Mesenchymal stem cell (in vitro differentiated cells and primary cell): ENCODE measurements around the gene CIAO3.

Experiments
- DNase-seq: peaks from one replicate; pipeline ENCODE4 v3.0.0-alpha.2; 2013
- H2AFZ ChIP-seq: one replicate; pipeline ENCODE4 v1.6.1; 2013; ENCODE audit warnings: low read depth, mild to moderate bottlenecking, control low read depth, inconsistent platforms, low read length, moderate library complexity
- H2AK5ac ChIP-seq: 2 replicates; pipeline ENCODE4 v1.6.1; 2013; ENCODE audit warnings: low read length, moderate library complexity, mild to moderate bottlenecking, inconsistent platforms; ENCODE audit not compliant: severe bottlenecking
- H2BK120ac ChIP-seq: one replicate; pipeline ENCODE4 v1.6.1; 2013; ENCODE audit warnings: low read depth, mild to moderate bottlenecking, inconsistent platforms, low read length, moderate library complexity
- H2BK12ac ChIP-seq, 2 experiments: one replicate each; pipeline ENCODE4 v1.6.1; 2013; ENCODE audit warnings: inconsistent platforms in 2 of 2, low read length in 2 of 2, mild to moderate bottlenecking in 2 of 2, moderate library complexity in 2 of 2, control low read depth in 1 of 2
- H2BK15ac ChIP-seq: one replicate; pipeline ENCODE4 v1.6.1; 2013; ENCODE audit warnings: mild to moderate bottlenecking, low read depth, inconsistent platforms; ENCODE audit not compliant: poor library complexity, severe bottlenecking
- H2BK5ac ChIP-seq: 2 replicates; pipeline ENCODE4 v1.6.1; 2013; ENCODE audit warnings: low read depth, mild to moderate bottlenecking, low read length, control low read depth, inconsistent platforms; ENCODE audit not compliant: poor library complexity, severe bottlenecking
- H3K14ac ChIP-seq, 2 experiments: one replicate each; pipeline ENCODE4 v1.6.1; 2013; ENCODE audit warnings: inconsistent platforms in 2 of 2, low read length in 2 of 2, control low read depth in 1 of 2, mild to moderate bottlenecking in 1 of 2, moderate library complexity in 1 of 2
- H3K18ac ChIP-seq, 2 experiments: one replicate each; pipeline ENCODE4 v1.6.1; 2013; ENCODE audit warnings: inconsistent platforms in 2 of 2, low read length in 2 of 2, control low read depth in 1 of 2, low read depth in 1 of 2, mild to moderate bottlenecking in 1 of 2
- H3K23ac ChIP-seq, 2 experiments: one replicate each; pipeline ENCODE4 v1.6.1; 2013; ENCODE audit warnings: inconsistent platforms in 2 of 2, low read length in 2 of 2, mild to moderate bottlenecking in 2 of 2, moderate library complexity in 2 of 2, control low read depth in 1 of 2
- H3K27ac ChIP-seq: 2 replicates; pipeline ENCODE4 v1.5.1; 2013; ENCODE audit warnings: mild to moderate bottlenecking, moderate library complexity, low read length, control low read depth, inconsistent platforms; ENCODE audit not compliant: poor library complexity, severe bottlenecking
- H3K27me3 ChIP-seq, 2 experiments: 2 replicates each; pipeline versions ENCODE4 v1.6.1 to v1.7.0; 2013; ENCODE audit warnings: low read length in 2 of 2, mild to moderate bottlenecking in 2 of 2, moderate library complexity in 2 of 2, control low read depth in 1 of 2, inconsistent platforms in 1 of 2; ENCODE audit not compliant: control insufficient read depth in 1 of 2, insufficient read depth in 1 of 2
- H3K36me3 ChIP-seq, 2 experiments: 2 replicates each; pipeline versions ENCODE4 v1.6.1 to v1.7.0; 2013; ENCODE audit warnings: low read length in 2 of 2, control low read depth in 1 of 2, inconsistent platforms in 1 of 2, low read depth in 1 of 2, mild to moderate bottlenecking in 1 of 2; ENCODE audit not compliant: insufficient read depth in 2 of 2, control insufficient read depth in 1 of 2
- H3K4ac ChIP-seq, 2 experiments: one replicate each; pipeline ENCODE4 v1.6.1; 2013; ENCODE audit warnings: inconsistent platforms in 2 of 2, low read length in 2 of 2, mild to moderate bottlenecking in 2 of 2, moderate library complexity in 2 of 2, control low read depth in 1 of 2, low read depth in 1 of 2
- H3K4me1 ChIP-seq: 2 replicates; pipeline ENCODE4 v1.6.1; 2013; ENCODE audit warnings: low read depth, low read length, control low read depth; ENCODE audit not compliant: control insufficient read depth, insufficient read depth
- H3K4me2 ChIP-seq: 2 replicates; pipeline ENCODE4 v1.6.1; 2013; ENCODE audit warnings: low read length, mild to moderate bottlenecking, inconsistent platforms; ENCODE audit not compliant: poor library complexity, severe bottlenecking
- H3K4me3 ChIP-seq, 2 experiments: 2 replicates each; pipeline versions ENCODE4 v1.5.1 to v1.7.0; 2013; ENCODE audit warnings: low read length in 2 of 2, mild to moderate bottlenecking in 2 of 2, control low read depth in 1 of 2, low read depth in 1 of 2; ENCODE audit not compliant: insufficient read depth in 1 of 2
- H3K79me1 ChIP-seq: replicated peaks from 2 replicates; pipeline ENCODE4 v1.6.1; 2013; ENCODE audit warnings: mild to moderate bottlenecking, control low read depth, low read length, inconsistent platforms; ENCODE audit not compliant: poor library complexity, severe bottlenecking
- H3K9ac ChIP-seq: 2 replicates; pipeline ENCODE4 v1.7.0; 2013; ENCODE audit warnings: mild to moderate bottlenecking, low read length, moderate library complexity
- H3K9me3 ChIP-seq: 2 replicates; pipeline ENCODE4 v1.7.0; 2013; ENCODE audit warnings: mild to moderate bottlenecking, low read length; ENCODE audit not compliant: control insufficient read depth
- H4K8ac ChIP-seq: one replicate; pipeline ENCODE4 v1.6.1; 2013; ENCODE audit warnings: inconsistent platforms, mild to moderate bottlenecking, low read length, moderate library complexity
- H4K91ac ChIP-seq: one replicate; pipeline ENCODE4 v1.6.1; 2013; ENCODE audit warnings: mild to moderate bottlenecking, low read length, inconsistent platforms
- WGBS: methylation state at CpG from one replicate; pipeline ENCODE4 v1.1.7; 2013; ENCODE audit warnings: mixed read lengths; 5-methylcytosine and 5-hydroxymethylcytosine counted together

The CIAO3 gene

GRCh38 chr16:762595-763268, 21.9 kb upstream of the CIAO3 start:
- Histone ChIP-seq H3K4me2 (no peak overlapping the region), H3K79me1 (no peaks in the 10 kb centered on the region), H2BK5ac (no peak overlapping the region), H3K23ac (no peak overlapping the region), H3K4me3 (no peak overlapping the region), H2BK120ac (no peak overlapping the region), H3K9me3 (no peaks in the 10 kb centered on the region), H3K4me1 (peaks cover 13% of the 10 kb centered on the region), H3K9ac (no peak overlapping the region), H3K14ac (no peak overlapping the region), H4K8ac (no peak overlapping the region), H3K27ac (no peak overlapping the region), H3K4ac (no peak overlapping the region), H2AFZ (no peak overlapping the region), H2AK5ac (no peak overlapping the region), H4K91ac (no peak overlapping the region), H2BK15ac (no peak overlapping the region), H3K18ac (no peak overlapping the region), H2BK12ac (no peak overlapping the region), H3K27me3 (peaks cover 0 to 39% of the 10 kb centered on the region in 2 experiments), H3K36me3 (no peaks in the 10 kb centered on the region)
- no peak for DNase-seq
- 75% methylated on average over 14 of the region's 17 CpGs for whole genome bisulfite sequencing

- Histone ChIP-seq H3K23ac (no peak overlapping the region), H2BK120ac (no peak overlapping the region), H3K27ac (no peak overlapping the region), H3K27me3 (peaks cover 0 to 39% of the 10 kb centered on the region in 2 experiments), H3K4ac (no peak overlapping the region), H3K4me1 (peaks cover 13% of the 10 kb centered on the region), H3K18ac (no peak overlapping the region), H3K9me3 (no peaks in the 10 kb centered on the region), H3K4me2 (no peak overlapping the region), H2AK5ac (no peak overlapping the region), H3K36me3 (no peaks in the 10 kb centered on the region), H3K9ac (no peak overlapping the region), H2BK5ac (no peak overlapping the region), H2BK15ac (no peak overlapping the region), H2BK12ac (no peak overlapping the region), H4K91ac (no peak overlapping the region), H4K8ac (peak overlapping the region; percentile 8), H3K79me1 (no peaks in the 10 kb centered on the region), H3K14ac (no peak overlapping the region), H2AFZ (no peak overlapping the region), H3K4me3 (no peak overlapping the region)
- 82% methylated on average over 21 of the region's 22 CpGs for WGBS
- no peak for DNase-seq
Observed at GRCh38 chr16:761625-762513, 21.1 kb upstream of the CIAO3 start.

GRCh38 chr16:760545-761343, 19.9 kb upstream of the CIAO3 start, which contains the start of gene MSLN:
TSS of gene MSLN (plus strand) at chr16:760734. CDS start at chr16:762681, 1,947 bp downstream.
- no peaks in the 10 kb centered on the region for H3K79me1 ChIP-seq
- no peak within 1 kb of the TSS for H3K4me2 ChIP-seq
- H3K23ac ChIP-seq = no peak within 1 kb of the TSS
- no peak within 1 kb of the TSS for H3K4me3 ChIP-seq
- H3K14ac ChIP-seq = no peak within 1 kb of the TSS
- peaks cover 5 to 38% of the 10 kb centered on the region in 2 experiments for H3K27me3 ChIP-seq
- no peak within 1 kb of the TSS for H2AFZ ChIP-seq
- no peak within 1 kb of the TSS for H2BK120ac ChIP-seq
- no peak within 1 kb of the TSS for H2BK5ac ChIP-seq
- H2BK15ac ChIP-seq = no peak within 1 kb of the TSS
- no peak within 1 kb of the TSS for H2AK5ac ChIP-seq
- H4K91ac ChIP-seq = no peak within 1 kb of the TSS
- H3K4ac ChIP-seq = no peak within 1 kb of the TSS
- H3K18ac ChIP-seq = no peak within 1 kb of the TSS
- peaks cover 5% of the 10 kb centered on the region for H3K9me3 ChIP-seq
- H3K27ac ChIP-seq = no peak within 1 kb of the TSS
- H3K9ac ChIP-seq = no peak within 1 kb of the TSS
- WGBS = 87% methylated on average over 37 of the region's 37 CpGs
- peaks cover 13% of the 10 kb centered on the region for H3K4me1 ChIP-seq
- H4K8ac ChIP-seq = no peak within 1 kb of the TSS
- no peaks in the 10 kb centered on the region for H3K36me3 ChIP-seq
- DNase-seq = no peak
- H2BK12ac ChIP-seq = no peak within 1 kb of the TSS
